Fibroblast of upper back skin (primary cell): ENCODE data around the gene HIVEP3.

Source experiments
- DNase-seq: peaks from one replicate; pipeline ENCODE4 v3.0.0-alpha.2; 2013

The HIVEP3 gene

DNA sequence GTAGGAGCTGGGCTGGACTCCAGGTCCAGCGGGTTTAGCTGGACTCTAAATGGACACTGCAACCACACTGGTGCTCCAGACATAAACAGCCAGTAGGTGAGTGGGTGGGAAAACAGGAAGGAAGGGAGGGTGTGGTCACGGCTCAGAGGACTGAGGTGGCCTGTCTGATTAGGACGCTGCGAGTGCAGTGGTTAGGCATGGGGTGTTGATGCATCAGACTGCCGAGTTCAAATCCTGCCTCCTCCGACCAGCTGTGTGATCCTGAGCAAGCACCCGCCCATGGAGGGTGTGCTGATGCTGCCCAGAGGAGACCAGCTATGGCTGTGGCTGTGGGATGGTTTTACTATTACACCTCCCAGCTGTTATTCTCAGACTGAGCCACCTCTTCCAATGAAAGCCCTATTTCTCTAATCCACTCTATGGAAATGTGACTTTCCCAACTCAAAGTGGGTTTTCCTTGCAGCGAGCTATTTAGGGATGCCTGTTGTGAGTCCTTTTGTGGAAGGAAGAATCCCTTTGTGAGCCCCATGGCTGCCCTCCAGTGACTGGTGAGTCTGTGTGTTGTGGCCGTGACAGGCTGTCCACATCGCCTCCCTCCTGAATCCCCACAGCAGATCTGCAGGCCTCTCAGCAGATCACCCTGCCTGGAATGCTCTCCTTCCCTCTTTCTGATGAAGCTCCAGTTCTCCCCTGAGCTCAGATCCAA is 377.7 kb downstream of the HIVEP3 start:
- DNase-seq: no peak

GRCh38 chr1:41539999-41540398 is 378.7 kb downstream of the HIVEP3 start:
- DNase-seq: no peak

GRCh38 chr1:41539418-41539805 is 379.3 kb downstream of the HIVEP3 start:
- DNase-seq: no peak

GRCh38 chr1:41538741-41539417 is 379.8 kb downstream of the HIVEP3 start:
- no peak for DNase-seq

- DNase-seq: peak; percentile 88
Observed at GRCh38 chr1:41537788-41538351, 380.9 kb downstream of the HIVEP3 start.

- DNase-seq: peak; percentile 91
Observed at GRCh38 chr1:41537251-41537650, 381.5 kb downstream of the HIVEP3 start.

DNA sequence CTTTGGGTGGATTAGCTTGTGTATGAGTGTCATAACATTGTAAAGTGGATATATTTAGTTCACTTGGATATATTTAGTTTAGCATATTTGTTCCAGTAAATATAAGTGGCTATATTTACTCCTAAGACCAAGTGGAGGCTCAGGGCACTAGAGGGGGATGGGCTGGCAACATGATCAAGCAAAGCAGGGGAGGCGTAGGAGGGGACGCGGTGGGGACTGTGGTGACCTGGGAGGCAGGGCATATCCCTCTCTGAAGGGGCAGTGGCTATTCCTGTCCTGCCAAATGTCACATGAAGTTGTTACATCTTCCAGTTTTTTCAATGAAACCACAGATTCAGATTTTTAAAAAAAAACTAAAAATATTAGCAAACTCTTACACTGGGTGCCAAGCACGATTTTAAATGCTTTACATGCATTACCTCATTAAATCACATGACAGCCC is 382.3 kb downstream of the HIVEP3 start:
- DNase-seq: no peak

GRCh38 chr1:41535716-41536115 is 383.0 kb downstream of the HIVEP3 start:
- DNase-seq: no peak

GRCh38 chr1:41535276-41535675 is 383.4 kb downstream of the HIVEP3 start:
- DNase-seq: no peak

DNA sequence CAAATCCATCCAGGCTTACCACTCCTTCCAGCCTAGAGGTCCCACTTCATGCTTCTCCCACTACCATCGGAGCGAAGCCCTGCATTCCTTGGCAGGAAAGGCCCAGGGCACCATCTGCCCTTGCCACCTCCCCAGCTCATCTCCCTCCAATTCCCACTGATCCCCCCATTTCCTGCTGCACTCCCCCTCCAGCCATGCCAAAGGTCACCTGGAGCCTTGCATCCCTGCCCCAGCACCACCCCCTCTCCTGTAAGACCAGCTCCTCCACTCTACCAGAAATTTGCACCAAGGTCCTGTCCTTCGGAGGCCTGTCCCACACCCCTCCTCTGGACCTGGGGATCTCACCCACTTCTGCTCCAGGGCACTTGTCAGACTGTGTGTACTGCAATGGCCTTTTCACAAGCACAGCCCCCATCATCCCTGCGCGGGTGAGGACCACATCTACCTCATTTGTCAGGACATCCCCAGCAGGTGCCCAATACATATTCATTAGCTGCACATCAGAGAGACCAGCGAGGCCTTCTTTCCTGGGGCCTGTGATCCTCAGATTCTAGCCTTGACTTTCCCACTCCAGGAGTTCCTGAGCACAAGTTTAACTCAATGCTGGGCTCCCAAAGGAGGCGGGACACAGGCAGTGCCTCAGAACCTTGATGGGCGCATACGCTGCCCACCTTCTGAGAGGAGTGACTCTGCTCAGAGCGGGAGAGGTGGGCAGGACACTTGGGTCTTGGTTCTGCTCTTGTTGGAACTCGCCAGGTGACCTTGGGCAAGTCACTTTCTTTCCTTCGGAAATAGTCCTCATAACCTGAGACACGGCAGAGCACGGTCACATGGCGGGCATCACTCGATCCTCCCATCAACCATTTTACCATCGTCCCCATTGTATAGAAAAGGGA is 384.3 kb downstream of the HIVEP3 start:
- DNase-seq: no peak

DNA sequence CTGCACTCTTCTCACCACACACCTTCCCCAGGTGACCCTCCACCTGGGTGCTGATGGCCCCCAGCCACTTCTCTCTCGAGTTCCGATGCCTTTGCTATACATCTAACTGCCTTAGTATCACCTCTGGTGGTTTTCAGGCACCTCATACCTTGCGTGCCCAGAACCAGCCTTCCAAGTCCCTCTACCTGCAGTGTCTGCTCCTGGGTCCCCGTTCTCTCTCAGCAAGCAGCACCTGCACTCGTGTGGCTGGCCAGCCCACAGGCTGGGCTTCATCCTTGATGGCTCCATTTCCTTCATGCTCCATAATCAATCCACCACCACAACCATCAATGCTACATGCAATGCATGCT is 385.0 kb downstream of the HIVEP3 start:
- DNase-seq: no peak

DNA sequence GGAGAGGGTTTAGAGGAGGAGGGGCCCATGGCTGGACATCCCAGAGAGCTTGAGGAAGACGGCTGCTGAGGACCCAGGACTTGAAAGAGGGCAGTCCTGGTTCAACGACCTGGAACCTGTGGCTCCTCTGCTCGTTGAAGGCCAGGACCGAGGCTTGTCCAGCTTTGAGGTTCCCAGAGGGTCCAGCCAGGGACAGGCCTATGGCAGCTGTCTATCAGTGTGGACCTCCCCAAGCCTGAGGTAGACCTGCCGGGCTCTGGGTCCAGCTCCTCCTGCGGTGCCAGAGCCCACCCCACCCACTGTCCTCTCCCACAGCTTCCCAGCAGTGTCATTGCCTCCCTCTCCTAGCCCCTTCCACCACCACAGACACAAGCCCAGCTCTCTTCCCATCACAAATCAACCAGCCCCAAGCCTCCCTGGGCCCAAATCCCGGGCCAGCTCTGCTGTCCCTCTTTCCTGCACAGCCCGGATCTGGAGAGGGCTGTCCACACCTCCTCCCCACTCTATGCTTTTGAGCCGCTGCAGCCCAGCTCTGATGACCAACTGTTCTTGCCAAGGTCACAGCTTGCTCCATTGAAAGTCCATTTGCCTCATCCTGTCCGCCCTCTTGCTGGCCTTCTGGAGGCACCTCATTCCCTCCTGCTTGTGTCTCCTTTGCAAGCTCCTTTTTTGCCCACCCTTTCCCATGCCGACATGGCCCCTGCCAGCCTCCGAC is 385.5 kb downstream of the HIVEP3 start:
- no peak for DNase-seq

DNA sequence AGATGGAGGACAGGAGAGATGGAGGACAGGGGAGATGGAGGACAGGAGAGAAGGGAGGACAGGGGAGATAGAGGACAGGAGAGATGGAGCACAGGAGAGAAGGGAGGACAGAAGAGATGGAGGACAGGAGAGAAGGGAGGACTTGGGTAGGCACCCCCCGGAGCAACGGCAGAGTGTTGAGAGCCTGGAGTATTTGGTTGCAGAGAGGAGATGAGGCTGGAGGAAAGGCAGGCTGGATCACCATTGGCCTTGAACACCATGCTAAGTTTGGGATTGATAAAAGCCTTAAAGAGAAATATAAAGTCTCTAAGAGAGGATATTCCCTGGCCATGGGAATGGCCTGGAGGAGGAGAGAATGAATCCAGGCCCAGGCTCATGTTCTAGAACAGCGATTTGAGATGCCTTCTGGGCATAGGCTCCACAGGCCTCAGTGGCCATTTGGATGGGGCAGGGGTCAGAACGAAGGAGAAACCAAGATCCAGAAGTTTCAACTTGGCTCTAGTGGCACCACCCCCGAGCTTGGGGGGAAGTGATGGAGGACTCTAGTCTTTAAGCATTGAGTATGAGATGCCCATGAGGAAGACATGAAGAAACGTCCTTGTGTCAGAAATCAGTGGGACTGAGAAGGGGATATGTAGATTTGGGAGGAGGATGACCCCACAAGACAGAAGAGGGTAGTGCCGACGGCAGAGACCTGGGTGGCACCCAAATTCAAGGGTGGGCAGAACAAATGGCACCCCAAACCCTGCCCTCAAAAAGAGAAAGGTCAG is 386.3 kb downstream of the HIVEP3 start:
- DNase-seq: no peak

DNA sequence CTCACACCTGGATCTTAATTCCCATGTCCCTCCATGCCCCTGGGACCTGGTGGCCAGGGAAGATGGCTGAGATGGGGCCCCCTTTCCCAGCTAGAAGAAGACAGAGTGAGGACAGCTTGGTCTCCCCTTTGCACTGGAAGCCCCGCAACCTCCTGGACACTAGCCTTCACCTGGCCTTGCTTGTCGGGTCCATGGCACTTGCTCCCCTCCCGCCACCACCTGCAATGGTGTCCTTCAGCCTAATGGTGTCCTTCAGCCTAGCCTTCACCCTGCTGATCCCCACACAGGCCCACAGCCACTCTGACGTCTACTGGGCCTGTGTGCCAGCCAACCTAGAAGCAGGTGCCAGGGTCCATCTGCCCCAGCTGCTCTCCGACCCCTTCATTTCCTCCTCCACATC is 388.3 kb downstream of the HIVEP3 start:
- DNase-seq: no peak

DNA sequence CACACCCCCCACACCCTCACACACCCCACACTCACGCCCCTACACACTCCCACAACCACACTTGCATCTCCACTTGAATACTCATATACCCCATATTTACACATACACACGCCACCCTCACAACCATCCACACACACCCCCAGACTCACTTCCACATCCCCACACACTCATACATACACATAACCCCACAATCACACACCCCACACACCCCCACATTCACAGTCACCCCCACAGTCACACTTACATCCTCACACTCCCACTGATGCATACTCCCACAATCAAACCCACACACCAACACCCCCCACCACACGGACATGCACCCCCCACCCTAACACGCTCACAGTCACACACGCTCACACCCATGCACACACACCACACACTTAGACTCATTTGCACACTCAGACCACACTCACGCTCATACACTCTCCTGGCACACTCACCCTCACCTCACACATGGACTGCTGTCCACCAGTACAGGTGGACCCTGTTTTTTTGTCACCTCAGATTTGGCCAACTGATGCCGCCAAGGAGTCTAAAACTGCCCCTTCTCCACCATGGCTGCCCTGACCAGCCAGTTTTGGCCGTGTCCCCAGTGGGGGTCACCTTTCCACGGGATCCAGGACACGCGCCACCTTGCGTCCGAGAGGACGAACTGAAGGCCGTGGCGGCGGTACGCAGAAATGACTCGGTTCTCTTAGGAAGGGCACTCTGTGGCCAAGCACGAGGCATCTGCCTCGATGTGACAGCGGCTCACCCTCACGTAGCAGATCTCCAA is 388.9 kb downstream of the HIVEP3 start:
- no peak for DNase-seq

DNA sequence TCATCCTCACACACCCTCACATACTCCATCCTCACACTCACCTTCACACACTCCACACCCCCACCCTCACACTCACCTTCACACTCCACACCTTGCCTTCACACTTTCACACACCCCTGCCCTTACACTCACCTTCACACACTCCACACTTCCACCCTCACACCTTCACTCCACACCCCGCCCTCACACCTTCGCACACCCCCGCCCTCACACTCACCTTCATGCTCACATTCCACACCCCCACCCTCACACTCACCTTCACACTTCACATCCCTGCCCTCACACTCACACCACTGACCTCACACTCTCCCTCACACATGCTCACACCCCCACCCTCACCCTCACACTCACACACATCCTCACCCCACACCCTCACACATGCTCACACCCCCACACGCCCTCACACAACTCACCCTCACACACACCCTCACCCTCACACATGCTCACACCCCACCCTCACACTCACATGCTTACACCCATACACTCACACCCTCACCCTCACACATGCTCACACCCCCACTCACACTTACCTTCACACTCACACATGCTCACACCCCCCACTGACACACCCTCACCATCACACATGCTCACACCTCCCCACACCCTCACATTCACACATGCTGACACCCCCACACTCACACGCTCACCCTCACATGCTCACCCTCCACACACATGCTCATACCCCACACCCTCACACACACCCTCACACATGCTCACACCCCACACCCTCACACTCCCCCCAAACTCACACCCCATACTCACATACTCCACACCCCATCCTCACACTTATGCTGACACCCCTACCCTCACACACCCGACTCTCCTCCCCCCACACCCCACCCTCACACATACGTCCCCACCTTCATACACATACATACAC is 389.8 kb downstream of the HIVEP3 start:
- no peak for DNase-seq

- DNase-seq: no peak
Observed at GRCh38 chr1:41528106-41528505, 390.6 kb downstream of the HIVEP3 start.

DNA sequence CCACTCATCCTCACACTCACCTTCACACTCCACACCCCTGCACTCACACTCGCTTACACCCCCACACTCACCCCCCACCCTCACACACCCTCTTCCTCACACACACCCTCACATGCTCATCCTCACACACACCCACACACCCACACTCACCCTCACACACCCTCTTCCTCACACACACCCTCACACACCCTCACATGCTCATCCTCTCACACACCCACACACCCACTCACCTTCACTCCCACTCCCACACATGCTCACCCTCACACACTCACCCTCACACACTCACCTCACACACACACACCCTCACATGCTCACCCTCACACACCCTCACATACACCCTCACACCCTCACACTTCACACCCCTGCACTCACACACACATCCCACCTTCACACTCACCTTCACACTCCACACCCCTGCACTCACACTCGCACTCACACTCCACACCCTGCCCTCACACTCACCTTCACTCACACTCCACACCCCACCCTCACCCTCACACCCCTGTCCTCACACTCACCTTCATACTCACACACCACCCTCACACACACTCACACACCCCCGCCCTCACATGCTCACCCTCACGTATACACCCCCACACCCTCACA is 391.7 kb downstream of the HIVEP3 start:
- no peak for DNase-seq

GRCh38 chr1:41525891-41526587 is 392.7 kb downstream of the HIVEP3 start:
- no peak for DNase-seq
